Endodermal cell (in vitro differentiated cells): Measurements from ENCODE around the gene DTNB. TPM values are rescaled to one million over a fixed set of nuclear protein-coding genes. Genes with fewer than 3 reads are reported as not detected.

Experiments used
- DNase-seq: peaks from one replicate; pipeline ENCODE4 v3.0.0-alpha.2; 2017
- H3K27ac ChIP-seq: 2 replicates; pipeline ENCODE4 v1.5.1; 2013; ENCODE audit warnings: mild to moderate bottlenecking, low read depth, low read length, moderate library complexity
- H3K27me3 ChIP-seq: 2 replicates; pipeline ENCODE4 v1.6.1; 2013; ENCODE audit warnings: mild to moderate bottlenecking, low read length, moderate library complexity; ENCODE audit not compliant: insufficient read depth, control insufficient read depth, poor library complexity, severe bottlenecking
- H3K36me3 ChIP-seq: 2 replicates; pipeline ENCODE4 v1.7.0; 2013; ENCODE audit warnings: mild to moderate bottlenecking, low read length, moderate library complexity; ENCODE audit not compliant: control insufficient read depth, insufficient read depth
- H3K4me1 ChIP-seq: one replicate; pipeline ENCODE4 v1.7.0; 2013; ENCODE audit warnings: low read length; ENCODE audit not compliant: control insufficient read depth, insufficient read depth
- H3K4me3 ChIP-seq: 2 replicates; pipeline ENCODE4 v1.5.1; 2013; ENCODE audit warnings: mild to moderate bottlenecking, low read length, moderate library complexity
- H3K9ac ChIP-seq: 2 replicates; pipeline ENCODE4 v1.6.1; 2013; ENCODE audit warnings: mild to moderate bottlenecking, low read length, moderate library complexity; ENCODE audit not compliant: poor library complexity, severe bottlenecking; ENCODE audit errors: extremely low read depth
- H3K9me3 ChIP-seq: 2 replicates; pipeline ENCODE4 v1.6.1; 2013; ENCODE audit warnings: mild to moderate bottlenecking, low read length, moderate library complexity; ENCODE audit not compliant: control insufficient read depth
- H3K27ac Mint-ChIP-seq: 2 replicates; pipeline ENCODE4 v1.8.0; 2020; ENCODE audit warnings: mixed read lengths
- H3K27me3 Mint-ChIP-seq: 2 replicates; pipeline ENCODE4 v1.8.0; 2021; ENCODE audit warnings: mild to moderate bottlenecking, mixed read lengths; ENCODE audit not compliant: insufficient read depth
- H3K36me3 Mint-ChIP-seq: 2 replicates; pipeline ENCODE4 v1.8.0; 2020; ENCODE audit warnings: low read depth, mixed read lengths
- H3K4me1 Mint-ChIP-seq: 2 replicates; pipeline ENCODE4 v1.8.0; 2020; ENCODE audit warnings: mixed read lengths
- H3K4me3 Mint-ChIP-seq: 2 replicates; pipeline ENCODE4 v1.8.0; 2020; ENCODE audit warnings: mild to moderate bottlenecking, moderate library complexity, mixed read lengths
- H3K9me3 Mint-ChIP-seq: 2 replicates; pipeline ENCODE4 v1.8.0; 2020; ENCODE audit warnings: mild to moderate bottlenecking, mixed read lengths
- WGBS, 2 experiments: methylation state at CpG; one replicate each; pipeline versions ENCODE4 v1.1.5 to v1.1.7; 2013; ENCODE audit warnings: missing lambda C conversion rate in 2 of 2, mixed read lengths in 1 of 2; ENCODE audit not compliant: insufficient coverage in 1 of 2, insufficient read length in 1 of 2; 5-methylcytosine and 5-hydroxymethylcytosine counted together
- total RNA-seq, 2 donors: library from RNA; stranded (reverse); fragmentation: NEBNext Ultra II Directional in 1 of 2; extraction: Animal tissue kit (Norgen Biotek cat#: 25700) in 1 of 2; gene quantifications; 2 replicates in 1 of 2; 3 replicates in 1 of 2; pipeline ENCODE4 v1.2.1, GENCODE V29; 2021
- TF ChIP-seq, protein P1 (sequence below): fragments of 200-600 bp; sonication (generic); conservative IDR thresholded peaks from 2 replicates; pipeline ENCODE4 v1.5.0; 2021; ENCODE audit warnings: antibody characterized with exemption, mild to moderate bottlenecking

DTNB gene
- total RNA-seq, 2 donors from 2014 or later: 38.8 to 48.7 TPM

DNA sequence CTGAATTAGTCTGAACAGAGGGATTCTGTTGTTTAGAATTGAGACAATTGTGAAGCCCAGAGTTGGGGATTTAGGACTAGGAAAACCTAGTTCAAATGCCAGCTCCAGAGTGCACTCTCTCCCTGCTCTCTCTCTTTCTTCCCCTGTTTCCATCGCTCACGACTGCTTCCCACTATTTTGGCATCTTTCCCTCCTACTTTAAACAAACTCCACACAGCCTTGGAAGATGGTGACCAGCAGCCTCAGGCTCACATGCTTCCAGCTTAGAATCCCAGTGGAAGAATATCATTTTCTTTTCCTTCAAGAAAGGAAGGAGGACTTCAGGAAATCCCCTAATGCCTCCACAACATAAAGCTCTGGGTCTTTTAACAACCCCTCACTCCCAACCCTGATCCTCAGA lies 325.5 kb downstream of the DTNB start:
- Histone ChIP-seq H3K4me3 (no peak overlapping the region), H3K9me3 (no peaks in the 10 kb centered on the region), H3K4me1 (no peaks in the 10 kb centered on the region), H3K36me3 (no peaks in the 10 kb centered on the region), H3K27ac (no peak overlapping the region), H3K27me3 (peaks cover 20% of the 10 kb centered on the region), H3K9ac (no peak overlapping the region)
- Mint-ChIP-seq H3K4me3 (no peak overlapping the region), H3K27ac (no peak overlapping the region), H3K9me3 (no peaks in the 10 kb centered on the region), H3K4me1 (no peaks in the 10 kb centered on the region), H3K36me3 (no peaks in the 10 kb centered on the region), H3K27me3 (peaks cover 43% of the 10 kb centered on the region)
- DNase-seq: no peak
- TF ChIP-seq, protein P1, sequence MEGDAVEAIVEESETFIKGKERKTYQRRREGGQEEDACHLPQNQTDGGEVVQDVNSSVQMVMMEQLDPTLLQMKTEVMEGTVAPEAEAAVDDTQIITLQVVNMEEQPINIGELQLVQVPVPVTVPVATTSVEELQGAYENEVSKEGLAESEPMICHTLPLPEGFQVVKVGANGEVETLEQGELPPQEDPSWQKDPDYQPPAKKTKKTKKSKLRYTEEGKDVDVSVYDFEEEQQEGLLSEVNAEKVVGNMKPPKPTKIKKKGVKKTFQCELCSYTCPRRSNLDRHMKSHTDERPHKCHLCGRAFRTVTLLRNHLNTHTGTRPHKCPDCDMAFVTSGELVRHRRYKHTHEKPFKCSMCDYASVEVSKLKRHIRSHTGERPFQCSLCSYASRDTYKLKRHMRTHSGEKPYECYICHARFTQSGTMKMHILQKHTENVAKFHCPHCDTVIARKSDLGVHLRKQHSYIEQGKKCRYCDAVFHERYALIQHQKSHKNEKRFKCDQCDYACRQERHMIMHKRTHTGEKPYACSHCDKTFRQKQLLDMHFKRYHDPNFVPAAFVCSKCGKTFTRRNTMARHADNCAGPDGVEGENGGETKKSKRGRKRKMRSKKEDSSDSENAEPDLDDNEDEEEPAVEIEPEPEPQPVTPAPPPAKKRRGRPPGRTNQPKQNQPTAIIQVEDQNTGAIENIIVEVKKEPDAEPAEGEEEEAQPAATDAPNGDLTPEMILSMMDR: no peak
- WGBS, 2 experiments: 75 to 86% methylated on average over 2 of the region's 2 CpGs

DNA sequence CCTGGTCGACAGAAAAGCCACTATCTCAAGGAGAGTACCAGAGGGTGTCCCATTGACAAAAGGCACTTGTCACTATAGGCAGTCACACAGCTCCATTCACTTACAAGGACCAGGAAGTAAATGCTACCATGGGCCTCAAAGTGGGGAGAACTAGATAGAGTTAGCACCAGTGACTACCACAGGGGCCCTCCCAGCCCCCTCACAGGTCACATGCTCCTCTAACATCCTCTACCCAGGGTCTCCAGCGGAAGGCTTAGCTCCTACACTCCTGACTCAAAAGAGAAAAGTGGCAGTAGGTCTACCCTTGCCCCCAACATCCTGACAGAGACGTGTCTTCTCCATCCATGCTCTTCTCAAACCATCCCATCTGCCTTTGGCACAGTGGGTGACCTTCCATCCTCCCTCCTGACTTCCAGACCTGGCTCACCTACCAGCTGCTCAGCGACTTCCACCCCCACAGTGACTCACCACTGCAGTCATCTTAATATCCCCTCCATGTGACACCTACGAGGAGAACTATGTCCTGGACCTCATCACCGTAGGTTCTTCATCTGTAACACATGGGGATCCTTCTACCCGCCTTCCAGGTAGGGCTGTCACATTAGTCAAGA lies 326.1 kb downstream of the DTNB start:
- DNase-seq: peak; percentile 39
- no peaks in the 10 kb centered on the region for H3K4me1 Mint-ChIP-seq
- Histone ChIP-seq H3K27me3 (peaks cover 18% of the 10 kb centered on the region), H3K36me3 (no peaks in the 10 kb centered on the region), H3K4me3 (no peak overlapping the region), H3K4me1 (no peaks in the 10 kb centered on the region), H3K9me3 (no peaks in the 10 kb centered on the region), H3K27ac (no peak overlapping the region), H3K9ac (no peak overlapping the region)
- H3K9me3 Mint-ChIP-seq: no peaks in the 10 kb centered on the region
- H3K27me3 Mint-ChIP-seq: peaks cover 43% of the 10 kb centered on the region
- H3K4me3 Mint-ChIP-seq: no peak overlapping the region
- TF ChIP-seq, protein P1: no peak
- WGBS, 2 experiments: 84% methylated on average over 4 to 7 of the region's 7 CpGs
- no peaks in the 10 kb centered on the region for H3K36me3 Mint-ChIP-seq
- no peak overlapping the region for H3K27ac Mint-ChIP-seq

DNA sequence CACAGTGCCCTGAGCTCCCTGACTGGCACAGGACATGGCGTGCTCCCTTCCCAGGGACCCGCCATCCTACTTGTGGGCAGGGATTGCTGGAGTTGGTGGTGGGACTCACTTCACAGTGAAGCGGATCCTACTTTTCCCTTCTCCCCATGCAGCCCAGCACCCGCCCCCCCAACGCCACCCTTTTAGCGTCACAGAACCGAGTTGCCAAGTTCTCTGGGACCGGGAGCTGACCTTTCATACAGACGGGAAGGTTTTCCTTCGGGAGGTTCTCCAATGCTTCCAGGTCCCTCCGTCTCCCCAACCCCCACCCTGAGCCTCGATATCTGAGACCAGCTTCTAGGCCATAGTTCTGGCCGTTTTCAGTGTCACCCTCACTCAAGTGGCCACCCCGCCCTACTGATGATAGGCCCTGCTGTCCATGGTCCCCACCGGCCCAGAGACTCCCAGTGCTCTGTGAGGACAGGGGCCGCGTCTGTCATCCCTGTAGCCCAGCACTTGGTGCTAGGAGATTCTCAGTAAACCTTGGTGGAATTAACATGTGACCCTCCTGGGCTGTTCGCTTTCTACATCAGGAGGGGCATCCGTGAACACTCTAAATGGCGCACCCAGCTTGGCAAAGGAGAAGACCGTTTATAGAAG lies 330.1 kb downstream of the DTNB start:
- no peaks in the 10 kb centered on the region for H3K36me3 ChIP-seq
- no peaks in the 10 kb centered on the region for H3K4me1 ChIP-seq
- peaks cover 16% of the 10 kb centered on the region for H3K27me3 ChIP-seq
- Mint-ChIP-seq H3K4me1 (no peaks in the 10 kb centered on the region), H3K4me3 (peak overlapping the region; percentile 55), H3K36me3 (no peaks in the 10 kb centered on the region), H3K9me3 (no peaks in the 10 kb centered on the region), H3K27ac (no peak overlapping the region), H3K27me3 (peaks cover 34% of the 10 kb centered on the region)
- TF ChIP-seq, protein P1: no peak
- no peak overlapping the region for H3K4me3 ChIP-seq
- no peak for DNase-seq
- H3K9ac ChIP-seq: no peak overlapping the region
- H3K27ac ChIP-seq: no peak overlapping the region
- no peaks in the 10 kb centered on the region for H3K9me3 ChIP-seq
- 91 to 93% methylated on average over 14 to 21 of the region's 21 CpGs for WGBS, 2 experiments
